ENCODE data around the gene LONRF3.
A peak's percentile ranks its signal among the peaks of the same experiment; 100 is the strongest.

LONRF3 gene

DNA sequence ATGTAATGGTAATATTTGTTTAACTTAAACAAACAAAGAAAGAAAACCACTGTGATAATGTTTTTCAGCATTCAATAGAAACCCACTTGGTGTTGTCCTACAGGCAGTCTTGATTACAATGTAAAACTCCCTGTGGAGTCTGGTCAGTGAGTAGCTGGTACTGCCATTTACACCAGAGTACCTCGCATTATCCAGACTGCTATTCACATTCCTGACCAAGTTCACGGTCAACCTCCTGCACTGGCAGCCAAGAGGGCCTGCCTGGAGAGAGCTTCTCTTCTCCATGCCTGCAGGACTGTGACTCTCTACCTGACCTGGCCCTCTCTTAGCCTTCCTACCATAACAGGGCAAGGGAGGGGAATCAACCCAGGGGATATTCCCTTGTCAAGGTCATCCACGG, 2.9 kb upstream of the LONRF3 start:
- peaks cover 15% of the 10 kb centered on the region for H3K27me3 ChIP-seq (ENCODE audit: control insufficient read depth, insufficient read depth, low read length)

DNA sequence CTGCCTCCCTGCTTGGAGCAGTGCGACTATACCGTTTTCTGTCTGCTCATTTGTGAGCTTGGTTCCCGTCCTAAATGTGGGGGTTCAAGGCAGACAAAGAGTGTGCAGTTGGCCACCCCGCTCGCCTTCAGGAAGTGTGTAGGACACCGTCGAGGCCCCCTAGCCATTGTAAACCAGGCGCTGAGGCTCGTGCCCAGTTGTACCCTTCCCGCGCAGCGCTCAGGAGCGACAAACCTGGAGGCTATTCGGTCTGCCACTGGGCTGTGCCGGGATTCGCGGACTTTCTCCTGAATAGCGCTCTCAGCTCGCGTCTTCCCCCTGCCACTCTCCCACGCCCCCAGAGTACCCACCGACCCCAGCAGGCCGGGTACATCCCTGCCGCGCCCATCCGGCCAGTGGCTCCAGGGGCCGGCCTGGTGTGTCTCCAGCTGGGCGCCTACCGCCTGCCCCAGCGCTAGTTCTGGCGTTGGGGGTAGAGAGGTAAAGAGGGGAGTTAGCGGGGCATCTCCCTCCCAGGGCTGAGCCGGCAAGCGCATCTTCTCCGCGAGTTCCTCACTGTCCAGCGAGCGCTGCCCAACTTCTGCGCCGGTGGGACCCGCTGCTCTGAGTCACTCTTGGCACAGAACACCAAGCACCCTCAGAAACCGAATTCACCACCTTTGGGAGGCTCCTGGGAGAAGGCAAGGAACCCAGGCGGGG, 880 bp upstream of the LONRF3 start:
- Histone ChIP-seq H3K4me3 (ENCODE audit: low read length) (peak overlapping the region; percentile 50), H3K9ac (ENCODE audit: low read length) (peak overlapping the region; percentile 66), H3K36me3 (ENCODE audit: control insufficient read depth, insufficient read depth, low read length) (no peaks in the 10 kb centered on the region), H3K9me3 (ENCODE audit: control insufficient read depth, low read length) (no peaks in the 10 kb centered on the region), H3K27me3 (ENCODE audit: control insufficient read depth, insufficient read depth, low read length) (peaks cover 15% of the 10 kb centered on the region), H3K4me1 (ENCODE audit: control insufficient read depth, insufficient read depth, low read length) (peaks cover 30% of the 10 kb centered on the region)

More for the DNA sequence above, 2.9 kb upstream of the LONRF3 start:
- H3K9me3 ChIP-seq (ENCODE audit: control insufficient read depth, low read length) = no peaks in the 10 kb centered on the region
- peaks cover 23% of the 10 kb centered on the region for H3K4me1 ChIP-seq (ENCODE audit: control insufficient read depth, insufficient read depth, low read length)
- no peak overlapping the region for H3K4me3 ChIP-seq (ENCODE audit: low read length)
- H3K9ac ChIP-seq (ENCODE audit: low read length) = no peak overlapping the region
- no peaks in the 10 kb centered on the region for H3K36me3 ChIP-seq (ENCODE audit: control insufficient read depth, insufficient read depth, low read length)

DNA sequence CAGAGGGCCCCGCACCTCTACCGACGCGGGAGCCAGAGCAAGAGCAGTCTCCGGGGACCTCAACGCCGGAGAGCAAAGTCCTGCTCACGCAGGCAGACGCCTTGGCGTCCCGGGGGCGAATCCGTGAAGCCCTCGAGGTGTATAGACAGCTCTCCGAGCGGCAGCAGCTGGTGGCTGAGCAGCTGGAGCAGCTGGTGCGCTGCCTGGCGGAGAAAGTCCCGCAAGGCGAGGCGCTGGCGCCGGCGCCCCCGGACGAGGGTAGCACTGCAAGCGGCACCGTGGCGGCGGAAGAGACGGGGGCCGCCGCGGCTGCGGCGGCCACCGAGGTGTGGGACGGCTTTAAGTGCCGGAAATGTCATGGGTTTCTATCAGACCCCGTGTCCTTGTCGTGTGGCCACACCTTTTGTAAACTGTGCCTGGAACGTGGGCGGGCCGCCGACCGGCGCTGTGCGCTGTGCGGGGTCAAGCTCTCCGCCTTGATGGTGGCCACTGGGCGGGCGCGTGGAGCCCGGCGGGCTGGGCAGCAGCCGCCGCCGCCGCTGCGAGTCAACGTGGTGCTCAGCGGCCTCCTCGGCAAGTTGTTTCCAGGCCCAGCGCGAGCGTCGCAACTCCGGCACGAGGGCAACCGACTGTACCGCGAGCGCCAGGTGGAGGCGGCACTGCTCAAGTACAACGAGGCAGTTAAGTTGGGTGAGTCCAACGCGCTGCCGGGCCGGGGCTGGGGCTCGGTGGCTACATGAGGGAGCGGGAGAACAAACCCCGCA, 672 bp downstream of the LONRF3 start:
- H3K4me1 ChIP-seq (ENCODE audit: control insufficient read depth, insufficient read depth, low read length) = peaks cover 30% of the 10 kb centered on the region
- peak overlapping the region; percentile 66 for H3K9ac ChIP-seq (ENCODE audit: low read length)
- H3K27me3 ChIP-seq (ENCODE audit: control insufficient read depth, insufficient read depth, low read length) = peaks cover 15% of the 10 kb centered on the region
- H3K9me3 ChIP-seq (ENCODE audit: control insufficient read depth, low read length) = no peaks in the 10 kb centered on the region
- no peaks in the 10 kb centered on the region for H3K36me3 ChIP-seq (ENCODE audit: control insufficient read depth, insufficient read depth, low read length)
- peak overlapping the region; percentile 19 for H3K4me3 ChIP-seq (ENCODE audit: low read length)

DNA sequence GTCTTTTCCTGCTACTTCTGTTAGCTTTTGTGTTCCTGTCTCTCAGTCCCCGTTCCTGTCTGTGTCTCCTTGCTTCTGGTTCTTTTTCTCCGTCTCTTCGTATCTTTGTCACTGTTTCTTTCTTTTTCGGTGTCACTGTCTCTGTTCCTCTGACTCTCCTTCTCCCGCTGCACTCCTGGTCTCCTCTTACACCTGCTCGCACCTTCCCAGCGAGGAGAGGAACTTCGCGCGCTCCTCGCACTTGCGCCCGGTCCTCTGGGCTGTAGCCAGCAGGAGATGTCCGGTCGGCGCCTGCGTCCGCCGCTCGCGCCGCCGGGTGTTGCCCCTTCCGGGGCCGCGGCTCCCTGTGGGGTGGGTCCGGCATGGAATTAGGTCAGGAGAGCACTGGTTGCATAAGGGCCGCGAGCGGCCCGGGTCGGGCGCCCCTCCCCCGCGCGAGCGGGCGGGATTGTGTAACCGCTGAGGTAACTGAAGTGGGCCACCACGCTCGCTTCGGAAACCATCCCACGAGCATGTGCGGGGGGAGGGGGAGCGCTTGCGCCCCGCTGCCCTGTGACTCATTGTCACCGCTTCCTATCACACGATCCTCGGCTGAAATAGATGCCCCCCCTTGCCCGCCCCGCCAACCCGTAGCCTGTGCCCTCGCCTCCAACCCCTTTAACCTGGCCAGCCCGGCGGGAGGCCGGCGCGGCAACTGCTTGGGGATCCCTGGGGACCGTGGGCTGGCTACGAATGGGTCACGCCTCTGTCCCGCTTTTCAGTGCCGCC, 1.6 kb downstream of the LONRF3 start:
- Histone ChIP-seq H3K9me3 (ENCODE audit: control insufficient read depth, low read length) (no peaks in the 10 kb centered on the region), H3K36me3 (ENCODE audit: control insufficient read depth, insufficient read depth, low read length) (no peaks in the 10 kb centered on the region), H3K9ac (ENCODE audit: low read length) (peak overlapping the region; percentile 66), H3K4me3 (ENCODE audit: low read length) (peak overlapping the region; percentile 41), H3K27me3 (ENCODE audit: control insufficient read depth, insufficient read depth, low read length) (peaks cover 15% of the 10 kb centered on the region), H3K4me1 (ENCODE audit: control insufficient read depth, insufficient read depth, low read length) (peaks cover 30% of the 10 kb centered on the region)

GRCh38 chrX:118976599-118977340, 2.4 kb downstream of the LONRF3 start:
- Histone ChIP-seq H3K36me3 (ENCODE audit: control insufficient read depth, insufficient read depth, low read length) (no peaks in the 10 kb centered on the region), H3K9ac (ENCODE audit: low read length) (no peak overlapping the region), H3K4me1 (ENCODE audit: control insufficient read depth, insufficient read depth, low read length) (peaks cover 22% of the 10 kb centered on the region), H3K4me3 (ENCODE audit: low read length) (no peak overlapping the region), H3K9me3 (ENCODE audit: control insufficient read depth, low read length) (no peaks in the 10 kb centered on the region), H3K27me3 (ENCODE audit: control insufficient read depth, insufficient read depth, low read length) (peaks cover 15% of the 10 kb centered on the region)

DNA sequence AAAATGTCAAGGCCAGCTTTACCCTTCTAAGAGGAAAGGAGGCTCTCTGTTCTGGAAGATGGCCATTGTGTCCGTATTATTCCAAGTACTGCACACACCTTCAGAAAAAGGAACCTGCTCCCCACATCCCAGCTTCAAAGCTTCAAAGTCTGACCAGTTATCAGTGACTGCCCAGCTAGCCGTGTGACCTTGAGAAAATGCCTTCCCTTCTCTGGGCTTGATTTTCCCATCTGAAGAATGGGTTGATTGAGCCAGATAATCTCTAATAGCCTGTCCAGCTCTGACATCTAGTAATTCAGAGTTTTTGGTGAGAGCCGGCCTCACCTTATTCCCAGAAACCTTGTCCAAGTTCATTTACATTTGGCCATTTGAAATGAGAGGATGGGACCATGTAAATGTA, 3.0 kb downstream of the LONRF3 start:
- H3K4me3 ChIP-seq (ENCODE audit: low read length) = no peak overlapping the region
- no peaks in the 10 kb centered on the region for H3K9me3 ChIP-seq (ENCODE audit: control insufficient read depth, low read length)
- H3K27me3 ChIP-seq (ENCODE audit: control insufficient read depth, insufficient read depth, low read length) = peaks cover 15% of the 10 kb centered on the region
- no peaks in the 10 kb centered on the region for H3K36me3 ChIP-seq (ENCODE audit: control insufficient read depth, insufficient read depth, low read length)
- no peak overlapping the region for H3K9ac ChIP-seq (ENCODE audit: low read length)
- peaks cover 22% of the 10 kb centered on the region for H3K4me1 ChIP-seq (ENCODE audit: control insufficient read depth, insufficient read depth, low read length)

- Histone ChIP-seq H3K36me3 (ENCODE audit: control insufficient read depth, insufficient read depth, low read length) (no peaks in the 10 kb centered on the region), H3K27me3 (ENCODE audit: control insufficient read depth, insufficient read depth, low read length) (peaks cover 6% of the 10 kb centered on the region), H3K9me3 (ENCODE audit: control insufficient read depth, low read length) (no peaks in the 10 kb centered on the region), H3K4me1 (ENCODE audit: control insufficient read depth, insufficient read depth, low read length) (peaks cover 15% of the 10 kb centered on the region), H3K4me3 (ENCODE audit: low read length) (no peak overlapping the region), H3K9ac (ENCODE audit: low read length) (no peak overlapping the region)
Observed at GRCh38 chrX:118978451-118978850, 4.0 kb downstream of the LONRF3 start.

DNA sequence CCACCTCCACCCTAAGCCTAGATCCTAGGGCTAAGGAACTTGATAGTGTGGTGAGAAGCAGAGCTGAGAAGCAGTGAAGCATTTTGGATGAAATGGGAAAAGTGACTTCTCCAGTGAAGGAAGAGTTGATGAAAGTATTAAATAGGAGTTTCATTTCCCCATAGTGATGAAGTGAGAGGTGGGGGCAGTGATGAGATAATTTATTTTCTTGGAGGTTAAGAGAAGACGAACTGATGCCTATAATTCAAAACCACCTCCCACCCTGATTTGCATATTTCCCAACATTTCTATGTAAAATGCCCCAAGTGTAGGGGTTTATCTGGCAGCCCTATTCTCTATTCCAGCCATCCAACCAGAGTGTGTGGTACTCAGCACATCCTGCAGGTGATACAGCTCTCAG, 6.3 kb downstream of the LONRF3 start:
- Histone ChIP-seq H3K4me1 (ENCODE audit: control insufficient read depth, insufficient read depth, low read length) (peaks cover 7% of the 10 kb centered on the region), H3K4me3 (ENCODE audit: low read length) (no peak overlapping the region), H3K9me3 (ENCODE audit: control insufficient read depth, low read length) (no peaks in the 10 kb centered on the region), H3K27me3 (ENCODE audit: control insufficient read depth, insufficient read depth, low read length) (no peaks in the 10 kb centered on the region), H3K9ac (ENCODE audit: low read length) (no peak overlapping the region), H3K36me3 (ENCODE audit: control insufficient read depth, insufficient read depth, low read length) (no peaks in the 10 kb centered on the region)

DNA sequence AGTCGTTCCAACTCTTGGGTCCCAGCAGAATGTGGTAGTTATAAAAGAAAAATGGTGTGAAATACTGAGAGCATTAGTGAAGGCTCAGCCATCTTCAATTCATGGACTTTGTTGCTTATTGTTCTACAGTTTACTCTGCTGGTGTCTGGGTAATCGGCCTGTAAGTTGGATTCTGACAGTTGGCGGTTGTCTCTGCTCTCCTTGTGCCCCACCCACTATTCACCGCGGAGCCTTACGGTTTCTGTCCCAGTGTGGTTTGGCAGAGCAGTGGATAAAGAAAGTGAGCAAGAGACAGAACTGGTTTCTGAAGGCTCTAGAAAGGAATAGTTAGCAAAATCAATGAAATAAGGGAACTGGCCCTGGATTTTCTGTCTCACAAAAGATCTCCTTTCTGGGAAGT, 9.1 kb downstream of the LONRF3 start:
- Histone ChIP-seq H3K9ac (ENCODE audit: low read length) (no peak overlapping the region), H3K9me3 (ENCODE audit: control insufficient read depth, low read length) (no peaks in the 10 kb centered on the region), H3K4me3 (ENCODE audit: low read length) (no peak overlapping the region), H3K27me3 (ENCODE audit: control insufficient read depth, insufficient read depth, low read length) (no peaks in the 10 kb centered on the region), H3K4me1 (ENCODE audit: control insufficient read depth, insufficient read depth, low read length) (no peaks in the 10 kb centered on the region), H3K36me3 (ENCODE audit: control insufficient read depth, insufficient read depth, low read length) (no peaks in the 10 kb centered on the region)

DNA sequence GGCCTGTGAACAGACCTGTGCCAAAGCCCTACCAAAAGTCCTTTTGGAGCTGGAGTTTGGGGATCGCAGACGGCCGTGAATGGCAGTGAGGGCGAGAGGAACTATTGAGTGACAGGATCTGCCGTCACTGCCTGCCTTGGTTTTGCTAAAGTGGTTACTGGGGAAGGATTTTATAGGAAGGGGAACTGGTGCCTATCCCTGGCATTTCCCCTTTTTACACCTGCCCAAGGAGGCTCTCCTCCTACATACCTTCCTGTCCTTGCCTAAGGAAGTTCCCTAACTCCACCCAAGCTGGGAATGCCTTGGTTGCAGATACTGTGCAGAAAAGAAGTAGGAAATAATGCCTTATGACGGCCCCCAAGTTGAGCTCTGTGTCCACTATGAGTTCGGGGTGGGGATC, 14.5 kb downstream of the LONRF3 start:
- Histone ChIP-seq H3K27me3 (ENCODE audit: control insufficient read depth, insufficient read depth, low read length) (no peaks in the 10 kb centered on the region), H3K9me3 (ENCODE audit: control insufficient read depth, low read length) (no peaks in the 10 kb centered on the region), H3K36me3 (ENCODE audit: control insufficient read depth, insufficient read depth, low read length) (no peaks in the 10 kb centered on the region)

GRCh38 chrX:118989886-118990285, 15.5 kb downstream of the LONRF3 start:
- H3K36me3 ChIP-seq (ENCODE audit: control insufficient read depth, insufficient read depth, low read length) = no peaks in the 10 kb centered on the region
- no peaks in the 10 kb centered on the region for H3K4me1 ChIP-seq (ENCODE audit: control insufficient read depth, insufficient read depth, low read length)
- no peak overlapping the region for H3K9ac ChIP-seq (ENCODE audit: low read length)
- no peaks in the 10 kb centered on the region for H3K27me3 ChIP-seq (ENCODE audit: control insufficient read depth, insufficient read depth, low read length)
- H3K9me3 ChIP-seq (ENCODE audit: control insufficient read depth, low read length) = no peaks in the 10 kb centered on the region
- H3K4me3 ChIP-seq (ENCODE audit: low read length) = no peak overlapping the region

More for the DNA sequence above, 14.5 kb downstream of the LONRF3 start:
- Histone ChIP-seq H3K9ac (ENCODE audit: low read length) (no peak overlapping the region), H3K4me3 (ENCODE audit: low read length) (no peak overlapping the region), H3K4me1 (ENCODE audit: control insufficient read depth, insufficient read depth, low read length) (no peaks in the 10 kb centered on the region)
